HEK293 (cell line): ENCODE results near the gene AGAP1.

ENCODE experiments used
- BCL11B ChIP-seq: fragments of 450-650 bp; formaldehyde crosslinking; IDR thresholded peaks from 2 replicates; pipeline ENCODE4 v1.5.1; 2016; ENCODE audit warnings: low read depth, missing biosample characterization, missing genetic modification characterization
- FEZF1 ChIP-seq: fragments of 450-650 bp; formaldehyde crosslinking; IDR thresholded peaks from 2 replicates; pipeline ENCODE4 v1.5.1; 2016; ENCODE audit warnings: missing biosample characterization, missing genetic modification characterization
- HOXC10 ChIP-seq: sonication (generic); formaldehyde crosslinking; IDR thresholded peaks from 2 replicates; pipeline ENCODE4 v1.8.1; 2023; ENCODE audit warnings: mild to moderate bottlenecking, missing genetic modification reagents
- IKZF3 ChIP-seq: fragments of 450-650 bp; IDR thresholded peaks from 2 replicates; pipeline ENCODE4 v1.5.0; 2018; ENCODE audit warnings: missing biosample characterization, mild to moderate bottlenecking, missing genetic modification characterization, moderate library complexity
- MEIS1 ChIP-seq: sonication (generic); formaldehyde crosslinking; IDR thresholded peaks from 2 replicates; pipeline ENCODE4 v1.8.1; 2022; ENCODE audit warnings: missing genetic modification reagents, mild to moderate bottlenecking, borderline replicate concordance
- SP7 ChIP-seq: fragments of 450-650 bp; formaldehyde crosslinking; IDR thresholded peaks from 2 replicates; pipeline ENCODE4 v1.5.1; 2016; ENCODE audit warnings: missing biosample characterization, missing genetic modification characterization
- ZBTB17 ChIP-seq: fragments of 450-650 bp; formaldehyde crosslinking; IDR thresholded peaks from 2 replicates; pipeline ENCODE4 v1.5.1; 2016; ENCODE audit warnings: missing biosample characterization, missing genetic modification characterization
- ZBTB20 ChIP-seq: fragments of 450-650 bp; formaldehyde crosslinking; IDR thresholded peaks from 2 replicates; pipeline ENCODE4 v1.5.1; 2016; ENCODE audit warnings: missing biosample characterization, missing genetic modification characterization
- ZFP37 ChIP-seq: fragments of 450-650 bp; formaldehyde crosslinking; IDR thresholded peaks from 2 replicates; pipeline ENCODE4 v1.5.1; 2016; ENCODE audit warnings: missing biosample characterization, missing genetic modification characterization
- ZNF157 ChIP-seq: fragments of 450-650 bp; formaldehyde crosslinking; IDR thresholded peaks from 2 replicates; pipeline ENCODE4 v1.5.1; 2016; ENCODE audit warnings: missing biosample characterization, missing genetic modification characterization
- ZNF169 ChIP-seq: fragments of 450-650 bp; formaldehyde crosslinking; IDR thresholded peaks from 2 replicates; pipeline ENCODE4 v1.5.1; 2016; ENCODE audit warnings: missing biosample characterization, missing genetic modification characterization
- ZNF202 ChIP-seq: fragments of 450-650 bp; formaldehyde crosslinking; IDR thresholded peaks from 2 replicates; pipeline ENCODE4 v1.5.1; 2016; ENCODE audit warnings: missing biosample characterization, missing genetic modification characterization, borderline replicate concordance
- ZNF221 ChIP-seq: fragments of 450-650 bp; formaldehyde crosslinking; IDR thresholded peaks from 2 replicates; pipeline ENCODE4 v1.5.1; 2017; ENCODE audit warnings: missing biosample characterization, missing genetic modification characterization, borderline replicate concordance
- ZNF292 ChIP-seq: fragments of 450-650 bp; formaldehyde crosslinking; IDR thresholded peaks from 2 replicates; pipeline ENCODE4 v1.5.1; 2016; ENCODE audit warnings: low read depth, missing biosample characterization, missing genetic modification characterization, borderline replicate concordance
- ZNF501 ChIP-seq: fragments of 450-650 bp; formaldehyde crosslinking; IDR thresholded peaks from 2 replicates; pipeline ENCODE4 v1.5.1; 2016; ENCODE audit warnings: missing biosample characterization, missing genetic modification characterization
- ZNF544 ChIP-seq: fragments of 450-650 bp; formaldehyde crosslinking; IDR thresholded peaks from 2 replicates; pipeline ENCODE4 v1.5.0; 2017; ENCODE audit warnings: missing biosample characterization, missing genetic modification characterization
- ZNF555 ChIP-seq: fragments of 450-650 bp; formaldehyde crosslinking; conservative IDR thresholded peaks from 2 replicates; pipeline ENCODE4 v1.5.1; 2017; ENCODE audit warnings: missing biosample characterization, mild to moderate bottlenecking, missing genetic modification characterization, inconsistent platforms
- ZNF621 ChIP-seq: fragments of 450-650 bp; formaldehyde crosslinking; IDR thresholded peaks from 2 replicates; pipeline ENCODE4 v1.5.1; 2017; ENCODE audit warnings: missing biosample characterization, missing genetic modification characterization
- ZNF629 ChIP-seq: fragments of 450-650 bp; formaldehyde crosslinking; IDR thresholded peaks from 2 replicates; pipeline ENCODE4 v1.5.1; 2017; ENCODE audit warnings: missing biosample characterization, missing genetic modification characterization
- ZNF664 ChIP-seq: fragments of 450-650 bp; formaldehyde crosslinking; IDR thresholded peaks from 2 replicates; pipeline ENCODE4 v1.5.1; 2016; ENCODE audit warnings: missing biosample characterization, missing genetic modification characterization
- ZSCAN23 ChIP-seq: fragments of 450-650 bp; formaldehyde crosslinking; IDR thresholded peaks from 2 replicates; pipeline ENCODE4 v1.5.1; 2016; ENCODE audit warnings: missing biosample characterization, missing genetic modification characterization
- TF ChIP-seq, protein P1 (sequence below): fragments of 450-650 bp; IDR thresholded peaks from 2 replicates; pipeline ENCODE4 v1.5.1; 2018; ENCODE audit warnings: missing biosample characterization, mild to moderate bottlenecking, missing genetic modification characterization
- TF ChIP-seq, protein P2 (sequence below): fragments of 450-650 bp; formaldehyde crosslinking; IDR thresholded peaks from 2 replicates; pipeline ENCODE4 v1.5.1; 2016; ENCODE audit warnings: missing biosample characterization, missing genetic modification characterization
- TF ChIP-seq, protein P3 (sequence below): fragments of 450-650 bp; formaldehyde crosslinking; IDR thresholded peaks from 2 replicates; pipeline ENCODE4 v1.5.1; 2017; ENCODE audit warnings: missing biosample characterization, missing genetic modification characterization
- TF ChIP-seq, protein P4 (sequence below): fragments of 450-650 bp; formaldehyde crosslinking; IDR thresholded peaks from 2 replicates; pipeline ENCODE4 v1.5.1; 2017; ENCODE audit warnings: missing biosample characterization, missing genetic modification characterization
- TF ChIP-seq, protein P5 (sequence below): fragments of 450-650 bp; formaldehyde crosslinking; IDR thresholded peaks from 2 replicates; pipeline ENCODE4 v1.5.1; 2016; ENCODE audit warnings: missing biosample characterization, missing genetic modification characterization
- TF ChIP-seq, protein P6 (sequence below): fragments of 450-650 bp; formaldehyde crosslinking; IDR thresholded peaks from 2 replicates; pipeline ENCODE4 v1.5.1; 2016; ENCODE audit warnings: missing biosample characterization, missing genetic modification characterization

AGAP1 gene

DNA sequence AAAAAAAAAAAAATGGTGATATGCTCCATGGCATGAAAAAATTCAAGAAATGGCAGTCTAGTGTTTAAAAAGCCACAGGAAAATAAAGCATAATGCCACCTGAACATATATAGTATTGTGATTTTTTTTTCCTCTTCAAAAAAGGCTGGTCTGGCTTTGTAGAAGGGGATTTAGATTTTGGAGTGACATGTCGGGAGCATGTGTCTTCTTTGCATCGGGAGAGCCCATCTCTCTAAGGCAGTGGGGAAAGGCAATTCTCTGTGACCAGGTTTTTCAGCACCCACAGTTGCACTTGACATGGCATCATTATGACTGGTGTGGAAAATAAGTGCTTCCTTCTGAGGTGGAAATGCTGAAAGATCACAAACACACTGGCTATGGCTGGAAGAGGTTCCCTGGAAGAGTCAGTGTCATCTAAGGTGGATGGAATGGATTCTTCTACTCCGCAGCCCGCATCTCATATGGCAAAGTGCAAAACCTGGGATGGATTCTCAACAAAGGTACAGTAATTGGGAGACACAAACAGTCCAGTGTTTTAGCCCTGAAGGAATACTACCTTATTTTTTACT lies 172.5 kb downstream of the AGAP1 start (continued):
- TF ChIP-seq, protein P1, sequence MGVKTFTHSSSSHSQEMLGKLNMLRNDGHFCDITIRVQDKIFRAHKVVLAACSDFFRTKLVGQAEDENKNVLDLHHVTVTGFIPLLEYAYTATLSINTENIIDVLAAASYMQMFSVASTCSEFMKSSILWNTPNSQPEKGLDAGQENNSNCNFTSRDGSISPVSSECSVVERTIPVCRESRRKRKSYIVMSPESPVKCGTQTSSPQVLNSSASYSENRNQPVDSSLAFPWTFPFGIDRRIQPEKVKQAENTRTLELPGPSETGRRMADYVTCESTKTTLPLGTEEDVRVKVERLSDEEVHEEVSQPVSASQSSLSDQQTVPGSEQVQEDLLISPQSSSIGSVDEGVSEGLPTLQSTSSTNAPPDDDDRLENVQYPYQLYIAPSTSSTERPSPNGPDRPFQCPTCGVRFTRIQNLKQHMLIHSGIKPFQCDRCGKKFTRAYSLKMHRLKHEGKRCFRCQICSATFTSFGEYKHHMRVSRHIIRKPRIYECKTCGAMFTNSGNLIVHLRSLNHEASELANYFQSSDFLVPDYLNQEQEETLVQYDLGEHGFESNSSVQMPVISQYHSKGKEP (tag by site-specific recombination): no peak
- TF ChIP-seq ZNF629 (tag by site-specific recombination) (peak; percentile 51), IKZF3 (tag by site-specific recombination) (no peak), ZBTB20 (peak; percentile 91), FEZF1 (tag by site-specific recombination) (0 out of 2 replicates have a peak, but pooled peaks have one; percentile 18), BCL11B (tag by site-specific recombination) (no peak), ZFP37 (no peak), HOXC10 (CRISPR knock-in tag) (no peak), ZNF555 (tag by site-specific recombination) (no peak), MEIS1 (CRISPR knock-in tag) (no peak), ZNF664 (tag by site-specific recombination) (no peak), ZNF292 (tag by site-specific recombination) (no peak), ZNF501 (tag by site-specific recombination) (0 out of 2 replicates have a peak, but pooled peaks have one; percentile 37), ZNF221 (tag by site-specific recombination) (no peak), ZNF157 (tag by site-specific recombination) (no peak), ZNF621 (no peak), ZSCAN23 (tag by site-specific recombination) (no peak), ZNF169 (tag by site-specific recombination) (no peak), SP7 (tag by site-specific recombination) (peak; percentile 49), ZNF202 (tag by site-specific recombination) (no peak), ZNF544 (no peak), ZBTB17 (peak; percentile 80)
- TF ChIP-seq, protein P2, sequence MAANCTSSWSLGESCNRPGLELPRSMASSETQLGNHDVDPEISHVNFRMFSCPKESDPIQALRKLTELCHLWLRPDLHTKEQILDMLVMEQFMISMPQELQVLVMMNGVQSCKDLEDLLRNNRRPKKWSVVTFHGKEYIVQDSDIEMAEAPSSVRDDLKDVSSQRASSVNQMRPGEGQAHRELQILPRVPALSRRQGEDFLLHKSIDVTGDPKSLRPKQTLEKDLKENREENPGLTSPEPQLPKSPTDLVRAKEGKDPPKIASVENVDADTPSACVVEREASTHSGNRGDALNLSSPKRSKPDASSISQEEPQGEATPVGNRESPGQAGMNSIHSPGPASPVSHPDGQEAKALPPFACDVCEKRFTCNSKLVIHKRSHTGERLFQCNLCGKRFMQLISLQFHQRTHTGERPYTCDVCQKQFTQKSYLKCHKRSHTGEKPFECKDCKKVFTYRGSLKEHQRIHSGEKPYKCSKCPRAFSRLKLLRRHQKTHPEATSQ: no peak
- TF ChIP-seq, protein P3, sequence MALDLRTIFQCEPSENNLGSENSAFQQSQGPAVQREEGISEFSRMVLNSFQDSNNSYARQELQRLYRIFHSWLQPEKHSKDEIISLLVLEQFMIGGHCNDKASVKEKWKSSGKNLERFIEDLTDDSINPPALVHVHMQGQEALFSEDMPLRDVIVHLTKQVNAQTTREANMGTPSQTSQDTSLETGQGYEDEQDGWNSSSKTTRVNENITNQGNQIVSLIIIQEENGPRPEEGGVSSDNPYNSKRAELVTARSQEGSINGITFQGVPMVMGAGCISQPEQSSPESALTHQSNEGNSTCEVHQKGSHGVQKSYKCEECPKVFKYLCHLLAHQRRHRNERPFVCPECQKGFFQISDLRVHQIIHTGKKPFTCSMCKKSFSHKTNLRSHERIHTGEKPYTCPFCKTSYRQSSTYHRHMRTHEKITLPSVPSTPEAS (tag by site-specific recombination): no peak
- TF ChIP-seq, protein P4, sequence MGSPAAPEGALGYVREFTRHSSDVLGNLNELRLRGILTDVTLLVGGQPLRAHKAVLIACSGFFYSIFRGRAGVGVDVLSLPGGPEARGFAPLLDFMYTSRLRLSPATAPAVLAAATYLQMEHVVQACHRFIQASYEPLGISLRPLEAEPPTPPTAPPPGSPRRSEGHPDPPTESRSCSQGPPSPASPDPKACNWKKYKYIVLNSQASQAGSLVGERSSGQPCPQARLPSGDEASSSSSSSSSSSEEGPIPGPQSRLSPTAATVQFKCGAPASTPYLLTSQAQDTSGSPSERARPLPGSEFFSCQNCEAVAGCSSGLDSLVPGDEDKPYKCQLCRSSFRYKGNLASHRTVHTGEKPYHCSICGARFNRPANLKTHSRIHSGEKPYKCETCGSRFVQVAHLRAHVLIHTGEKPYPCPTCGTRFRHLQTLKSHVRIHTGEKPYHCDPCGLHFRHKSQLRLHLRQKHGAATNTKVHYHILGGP (tag by site-specific recombination): no peak
- TF ChIP-seq, protein P5, sequence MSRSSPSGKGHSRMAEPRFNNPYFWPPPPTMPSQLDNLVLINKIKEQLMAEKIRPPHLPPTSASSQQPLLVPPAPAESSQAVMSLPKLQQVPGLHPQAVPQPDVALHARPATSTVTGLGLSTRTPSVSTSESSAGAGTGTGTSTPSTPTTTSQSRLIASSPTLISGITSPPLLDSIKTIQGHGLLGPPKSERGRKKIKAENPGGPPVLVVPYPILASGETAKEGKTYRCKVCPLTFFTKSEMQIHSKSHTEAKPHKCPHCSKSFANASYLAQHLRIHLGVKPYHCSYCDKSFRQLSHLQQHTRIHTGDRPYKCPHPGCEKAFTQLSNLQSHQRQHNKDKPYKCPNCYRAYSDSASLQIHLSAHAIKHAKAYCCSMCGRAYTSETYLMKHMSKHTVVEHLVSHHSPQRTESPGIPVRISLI: peak; percentile 58; the same call in 1 of the 2 replicates
- TF ChIP-seq, protein P6, sequence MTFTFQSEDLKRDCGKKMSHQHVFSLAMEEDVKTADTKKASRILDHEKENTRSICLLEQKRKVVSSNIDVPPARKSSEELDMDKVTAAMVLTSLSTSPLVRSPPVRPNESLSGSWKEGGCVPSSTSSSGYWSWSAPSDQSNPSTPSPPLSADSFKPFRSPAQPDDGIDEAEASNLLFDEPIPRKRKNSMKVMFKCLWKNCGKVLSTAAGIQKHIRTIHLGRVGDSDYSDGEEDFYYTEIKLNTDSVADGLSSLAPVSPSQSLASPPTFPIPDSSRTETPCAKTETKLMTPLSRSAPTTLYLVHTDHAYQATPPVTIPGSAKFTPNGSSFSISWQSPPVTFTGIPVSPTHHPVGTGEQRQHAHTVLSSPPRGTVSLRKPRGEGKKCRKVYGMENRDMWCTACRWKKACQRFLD (tag by site-specific recombination): no peak
